Vagina (tissue), 2 donors: ENCODE data around the gene WWP2.

Source experiments
- CTCF ChIP-seq, 3 experiments: fragments of 450-650 bp in 2 of 3; fragments of 200-600 bp in 1 of 3; sonication (generic) in 1 of 3; IDR thresholded peaks; one replicate each; pipeline ENCODE4 v1.5.1; 2017 to 2019; ENCODE audit warnings: antibody characterized with exemption in 3 of 3, mild to moderate bottlenecking in 2 of 3, moderate library complexity in 2 of 3
- POLR2A ChIP-seq, 2 donors: fragments of 450-650 bp; IDR thresholded peaks; one replicate each; pipeline ENCODE4 v1.6.1; 2017; ENCODE audit warnings: antibody characterized with exemption in 2 of 2, mild to moderate bottlenecking in 2 of 2, moderate library complexity in 2 of 2
- POLR2AphosphoS5 ChIP-seq, 2 donors: sonication (generic); formaldehyde crosslinking; IDR thresholded peaks; one replicate each; pipeline ENCODE4 v1.9.0; 2017; ENCODE audit warnings: antibody characterized with exemption in 2 of 2, mild to moderate bottlenecking in 2 of 2, low read depth in 1 of 2; ENCODE audit not compliant: insufficient read depth in 1 of 2

- TF ChIP-seq CTCF (IDR thresholded peaks at IDR 0.05) (no peak), POLR2A (IDR thresholded peaks at IDR 0.05) (no peak), POLR2AphosphoS5 (IDR thresholded peaks at IDR 0.05; ENCODE audit: insufficient read depth in 1 of 2, low read depth in 1 of 2) (no peak)
Measured at GRCh38 chr16:69756705-69757104, 5.4 kb upstream of the WWP2 start.
